ENCODE results near the gene APPL1. TPM values are rescaled to one million over a fixed set of nuclear protein-coding genes. Genes with fewer than 3 reads are reported as not detected.

The APPL1 gene
- polyA plus RNA-seq, 3 donors, result 13.9 to 42.1 (median 35.5) TPM

GRCh38 chr3:57309769-57310360 is 82.3 kb downstream of the APPL1 start:
- Mint-ChIP-seq H3K36me3 (no peaks in the 10 kb centered on the region), H3K4me1 (no peaks in the 10 kb centered on the region), H3K4me3 (no peak overlapping the region), H3K27me3 (ENCODE audit: low read depth in 3 of 3) (no peaks in the 10 kb centered on the region), H3K9me3 (peaks cover 0 to 2% (median 0%) of the 10 kb centered on the region in 7 donors), H3K27ac (no peak overlapping the region)
- Histone ChIP-seq H3K79me2 (ENCODE audit: insufficient read depth, low read length) (no peaks in the 10 kb centered on the region), H3K27ac (ENCODE audit: low read depth in 1 of 2, low read length in 2 of 2) (no peak overlapping the region), H3K4me1 (ENCODE audit: control insufficient read depth in 1 of 2, insufficient read depth in 2 of 2, low read length in 2 of 2) (no peaks in the 10 kb centered on the region), H3K4me2 (replicated peaks; ENCODE audit: extremely low read depth, low read length, poor library complexity, severe bottlenecking) (no peak overlapping the region), H3K9ac (ENCODE audit: insufficient read depth, low read length, poor library complexity, severe bottlenecking) (no peak overlapping the region), H4K20me1 (ENCODE audit: insufficient read depth, low read length) (no peaks in the 10 kb centered on the region), H3K4me3 (replicated peaks in 1 of 3; ENCODE audit: low read depth in 2 of 3, low read length in 3 of 3) (no peak overlapping the region), H3K36me3 (replicated peaks in 1 of 2; ENCODE audit: control insufficient read depth in 1 of 2, insufficient read depth in 2 of 2, low read length in 2 of 2) (no peaks in the 10 kb centered on the region), H2AFZ (ENCODE audit: insufficient read depth, low read depth, low read length, poor library complexity, severe bottlenecking) (no peak overlapping the region), H3K27me3 (ENCODE audit: control insufficient read depth in 2 of 2, insufficient read depth in 2 of 2, low read length in 2 of 2) (no peaks in the 10 kb centered on the region), H3K9me3 (replicated peaks in 1 of 2; ENCODE audit: control insufficient read depth in 1 of 2, insufficient read depth in 1 of 2, low read length in 2 of 2) (no peaks in the 10 kb centered on the region)
- WGBS (ENCODE audit: insufficient coverage), result 0% methylated on average over 1 of the region's 3 CpGs
- DNase-seq, result no peak
- TF ChIP-seq, protein P1, sequence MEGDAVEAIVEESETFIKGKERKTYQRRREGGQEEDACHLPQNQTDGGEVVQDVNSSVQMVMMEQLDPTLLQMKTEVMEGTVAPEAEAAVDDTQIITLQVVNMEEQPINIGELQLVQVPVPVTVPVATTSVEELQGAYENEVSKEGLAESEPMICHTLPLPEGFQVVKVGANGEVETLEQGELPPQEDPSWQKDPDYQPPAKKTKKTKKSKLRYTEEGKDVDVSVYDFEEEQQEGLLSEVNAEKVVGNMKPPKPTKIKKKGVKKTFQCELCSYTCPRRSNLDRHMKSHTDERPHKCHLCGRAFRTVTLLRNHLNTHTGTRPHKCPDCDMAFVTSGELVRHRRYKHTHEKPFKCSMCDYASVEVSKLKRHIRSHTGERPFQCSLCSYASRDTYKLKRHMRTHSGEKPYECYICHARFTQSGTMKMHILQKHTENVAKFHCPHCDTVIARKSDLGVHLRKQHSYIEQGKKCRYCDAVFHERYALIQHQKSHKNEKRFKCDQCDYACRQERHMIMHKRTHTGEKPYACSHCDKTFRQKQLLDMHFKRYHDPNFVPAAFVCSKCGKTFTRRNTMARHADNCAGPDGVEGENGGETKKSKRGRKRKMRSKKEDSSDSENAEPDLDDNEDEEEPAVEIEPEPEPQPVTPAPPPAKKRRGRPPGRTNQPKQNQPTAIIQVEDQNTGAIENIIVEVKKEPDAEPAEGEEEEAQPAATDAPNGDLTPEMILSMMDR (IDR thresholded peaks at IDR 0.05), result no peak
- intact Hi-C loops (cut with micrococcal nuclease), result no loop called here

DNA sequence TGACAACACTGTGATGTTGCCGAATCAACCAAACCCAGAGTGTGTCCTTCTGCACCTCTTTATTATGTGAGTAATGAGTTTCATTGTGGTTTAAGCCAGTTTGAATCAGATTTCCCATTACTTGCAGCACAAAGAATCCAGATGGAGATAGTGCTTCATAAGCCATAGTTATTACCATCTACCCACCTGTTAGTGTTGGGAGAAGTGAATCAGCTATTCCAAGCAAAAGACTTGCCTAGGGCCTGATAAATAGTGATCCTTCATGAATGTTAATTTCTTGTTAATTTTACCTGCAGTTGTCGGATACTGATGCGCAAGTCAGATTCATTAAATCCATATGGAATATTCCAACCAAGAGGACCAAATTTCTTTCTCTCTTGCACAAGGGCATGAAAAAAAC is 86.7 kb downstream of the APPL1 start:
- TF ChIP-seq, protein P1 (IDR thresholded peaks at IDR 0.05), result no peak
- no peaks in the 10 kb centered on the region for H3K4me1 Mint-ChIP-seq

More for the DNA sequence above, 86.7 kb downstream of the APPL1 start:
- WGBS (ENCODE audit: insufficient coverage), result 100% methylated on average over 1 of the region's 3 CpGs
- Histone ChIP-seq H3K4me1 (ENCODE audit: control insufficient read depth in 1 of 2, insufficient read depth in 2 of 2, low read length in 2 of 2) (no peaks in the 10 kb centered on the region), H3K36me3 (replicated peaks in 1 of 2; ENCODE audit: control insufficient read depth in 1 of 2, insufficient read depth in 2 of 2, low read length in 2 of 2) (no peaks in the 10 kb centered on the region), H3K79me2 (ENCODE audit: insufficient read depth, low read length) (no peaks in the 10 kb centered on the region), H3K9ac (ENCODE audit: insufficient read depth, low read length, poor library complexity, severe bottlenecking) (no peak overlapping the region), H4K20me1 (ENCODE audit: insufficient read depth, low read length) (no peaks in the 10 kb centered on the region), H3K9me3 (replicated peaks in 1 of 2; ENCODE audit: control insufficient read depth in 1 of 2, insufficient read depth in 1 of 2, low read length in 2 of 2) (peaks cover 0 to 6% of the 10 kb centered on the region in 2 donors), H3K27ac (ENCODE audit: low read depth in 1 of 2, low read length in 2 of 2) (no peak overlapping the region), H3K4me3 (replicated peaks in 1 of 3; ENCODE audit: low read depth in 2 of 3, low read length in 3 of 3) (no peak overlapping the region), H3K4me2 (replicated peaks; ENCODE audit: extremely low read depth, low read length, poor library complexity, severe bottlenecking) (no peak overlapping the region), H3K27me3 (ENCODE audit: control insufficient read depth in 2 of 2, insufficient read depth in 2 of 2, low read length in 2 of 2) (no peaks in the 10 kb centered on the region), H2AFZ (ENCODE audit: insufficient read depth, low read depth, low read length, poor library complexity, severe bottlenecking) (no peak overlapping the region)
- Mint-ChIP-seq H3K9me3 (peaks cover 0 to 9% (median 5%) of the 10 kb centered on the region in 7 donors), H3K27me3 (ENCODE audit: low read depth in 3 of 3) (peaks cover 0 to 2% (median 0%) of the 10 kb centered on the region in 3 donors), H3K4me3 (no peak overlapping the region), H3K27ac (no peak overlapping the region), H3K36me3 (no peaks in the 10 kb centered on the region)
- no peak for DNase-seq
- intact Hi-C loops (cut with micrococcal nuclease), result no loop called here

Other genes with a start within 250 kb of the APPL1 start
- under 1 TPM; 0.07 to 0.16 (median 0.10) TPM for gene SPATA12, start 167.1 kb upstream of the APPL1 start, polyA plus RNA-seq
- not detected for gene IL17RD, start 62.4 kb upstream of the APPL1 start, polyA plus RNA-seq
- under 1 TPM; 0.22 to 0.83 (median 0.46) TPM for gene HESX1, start 27.8 kb upstream of the APPL1 start, polyA plus RNA-seq
- not detected for gene ASB14, start 65.0 kb downstream of the APPL1 start, polyA plus RNA-seq